ENCODE data around the gene IPO8.
"Not testable (repeated sequence)": the region's sequence is repeated elsewhere in the genome, so short reads cannot be mapped to it uniquely, and the experiment has no call there.

Gene IPO8

GRCh38 chr12:30640392-30640791, 55.3 kb downstream of the IPO8 start:
- Mint-ChIP-seq H3K36me3 (peaks cover 43% of the 10 kb centered on the region), H3K9me3 (no peaks in the 10 kb centered on the region), H3K4me3 (no peak overlapping the region), H3K27me3 (no peaks in the 10 kb centered on the region), H3K27ac (no peak overlapping the region), H3K4me1 (no peaks in the 10 kb centered on the region)
- no peak for DNase-seq (ENCODE audit: low spot score in 2 of 2)
- ATAC-seq (ENCODE audit: low read depth): no peak

GRCh38 chr12:30635385-30635784, 60.3 kb downstream of the IPO8 start:
- DNase-seq (ENCODE audit: low spot score in 2 of 2) (no peak), ATAC-seq (ENCODE audit: low read depth) (no peak)
- Mint-ChIP-seq H3K27me3 (no peaks in the 10 kb centered on the region), H3K27ac (no peak overlapping the region), H3K36me3 (peaks cover 45% of the 10 kb centered on the region), H3K4me1 (no peaks in the 10 kb centered on the region), H3K9me3 (no peaks in the 10 kb centered on the region), H3K4me3 (no peak overlapping the region)

GRCh38 chr12:30631740-30632139, 63.9 kb downstream of the IPO8 start:
- H3K4me3 Mint-ChIP-seq: no peak overlapping the region
- ATAC-seq (ENCODE audit: low read depth) (no peak), DNase-seq (ENCODE audit: low spot score in 2 of 2) (no peak)
- no peaks in the 10 kb centered on the region for H3K9me3 Mint-ChIP-seq
- H3K4me1 Mint-ChIP-seq: no peaks in the 10 kb centered on the region
- peaks cover 42% of the 10 kb centered on the region for H3K36me3 Mint-ChIP-seq
- H3K27me3 Mint-ChIP-seq: no peaks in the 10 kb centered on the region
- no peak overlapping the region for H3K27ac Mint-ChIP-seq

- Mint-ChIP-seq H3K27ac (no peak overlapping the region), H3K27me3 (no peaks in the 10 kb centered on the region), H3K36me3 (peaks cover 37% of the 10 kb centered on the region), H3K9me3 (no peaks in the 10 kb centered on the region), H3K4me3 (no peak overlapping the region), H3K4me1 (no peaks in the 10 kb centered on the region)
- no peak for ATAC-seq (ENCODE audit: low read depth)
- no peak for DNase-seq (ENCODE audit: low spot score in 2 of 2)
These were observed 64.7 kb downstream of the IPO8 start for GRCh38 chr12:30630979-30631285.

GRCh38 chr12:30630076-30630978, 65.3 kb downstream of the IPO8 start:
- no peaks in the 10 kb centered on the region for H3K27me3 Mint-ChIP-seq
- peaks cover 34% of the 10 kb centered on the region for H3K36me3 Mint-ChIP-seq
- H3K27ac Mint-ChIP-seq: no peak overlapping the region

GRCh38 chr12:30626847-30627246, 68.8 kb downstream of the IPO8 start:
- no peaks in the 10 kb centered on the region for H3K4me1 Mint-ChIP-seq
- H3K36me3 Mint-ChIP-seq: peaks cover 21% of the 10 kb centered on the region
- H3K27me3 Mint-ChIP-seq: no peaks in the 10 kb centered on the region
- H3K9me3 Mint-ChIP-seq: no peaks in the 10 kb centered on the region
- H3K4me3 Mint-ChIP-seq: no peak overlapping the region
- no peak for DNase-seq (ENCODE audit: low spot score in 2 of 2)
- no peak for ATAC-seq (ENCODE audit: low read depth)
- no peak overlapping the region for H3K27ac Mint-ChIP-seq

More at GRCh38 chr12:30630076-30630978, 65.3 kb downstream of the IPO8 start:
- Mint-ChIP-seq H3K9me3 (no peaks in the 10 kb centered on the region), H3K4me1 (no peaks in the 10 kb centered on the region), H3K4me3 (no peak overlapping the region)
- ATAC-seq (ENCODE audit: low read depth) (no peak), DNase-seq (ENCODE audit: low spot score in 2 of 2) (no peak)

GRCh38 chr12:30624009-30624408, 71.7 kb downstream of the IPO8 start:
- no peak overlapping the region for H3K27ac Mint-ChIP-seq
- no peaks in the 10 kb centered on the region for H3K27me3 Mint-ChIP-seq
- no peaks in the 10 kb centered on the region for H3K9me3 Mint-ChIP-seq
- no peaks in the 10 kb centered on the region for H3K4me1 Mint-ChIP-seq
- peaks cover 9% of the 10 kb centered on the region for H3K36me3 Mint-ChIP-seq
- ATAC-seq (ENCODE audit: low read depth): no peak
- H3K4me3 Mint-ChIP-seq: no peak overlapping the region
- DNase-seq (ENCODE audit: low spot score in 2 of 2): no peak

GRCh38 chr12:30622509-30622908, 73.2 kb downstream of the IPO8 start:
- DNase-seq (ENCODE audit: low spot score in 2 of 2) (no peak), ATAC-seq (ENCODE audit: low read depth) (no peak)
- Mint-ChIP-seq H3K27ac (no peak overlapping the region), H3K4me1 (no peaks in the 10 kb centered on the region), H3K9me3 (no peaks in the 10 kb centered on the region), H3K36me3 (peaks cover 4% of the 10 kb centered on the region), H3K27me3 (no peaks in the 10 kb centered on the region), H3K4me3 (no peak overlapping the region)

- H3K4me1 Mint-ChIP-seq; H3K9me3 Mint-ChIP-seq; H3K27me3 Mint-ChIP-seq; H3K27ac Mint-ChIP-seq; H3K36me3 Mint-ChIP-seq; H3K4me3 Mint-ChIP-seq; DNase-seq (ENCODE audit: low spot score in 2 of 2); ATAC-seq (ENCODE audit: low read depth): not testable (repeated sequence)
These were observed 73.9 kb downstream of the IPO8 start for GRCh38 chr12:30621663-30622241.

GRCh38 chr12:30617346-30618016, 78.2 kb downstream of the IPO8 start:
- ATAC-seq (ENCODE audit: low read depth) (no peak), DNase-seq (ENCODE audit: low spot score in 2 of 2) (no peak)
- no peaks in the 10 kb centered on the region for H3K9me3 Mint-ChIP-seq
- H3K27ac Mint-ChIP-seq: no peak overlapping the region
- H3K36me3 Mint-ChIP-seq: peaks cover 1% of the 10 kb centered on the region
- H3K4me1 Mint-ChIP-seq: no peaks in the 10 kb centered on the region
- no peak overlapping the region for H3K4me3 Mint-ChIP-seq
- peaks cover 2% of the 10 kb centered on the region for H3K27me3 Mint-ChIP-seq

- no peak for DNase-seq (ENCODE audit: low spot score in 2 of 2)
- Mint-ChIP-seq H3K4me1 (peaks cover 3% of the 10 kb centered on the region), H3K27me3 (peaks cover 2% of the 10 kb centered on the region), H3K36me3 (peaks cover 2% of the 10 kb centered on the region), H3K9me3 (peaks cover 2% of the 10 kb centered on the region), H3K4me3 (no peak overlapping the region), H3K27ac (no peak overlapping the region)
- no peak for ATAC-seq (ENCODE audit: low read depth)
These were observed 81.6 kb downstream of the IPO8 start for GRCh38 chr12:30614031-30614430.

- no peak overlapping the region for H3K4me3 Mint-ChIP-seq
These were observed 82.4 kb downstream of the IPO8 start for GRCh38 chr12:30613119-30613830.

GRCh38 chr12:30610718-30611117, 85.0 kb downstream of the IPO8 start:
- ATAC-seq (ENCODE audit: low read depth) (no peak), DNase-seq (ENCODE audit: low spot score in 2 of 2) (no peak)
- peaks cover 12% of the 10 kb centered on the region for H3K9me3 Mint-ChIP-seq
- H3K27me3 Mint-ChIP-seq: peaks cover 3% of the 10 kb centered on the region
- peaks cover 3% of the 10 kb centered on the region for H3K4me1 Mint-ChIP-seq
- H3K27ac Mint-ChIP-seq: no peak overlapping the region
- H3K4me3 Mint-ChIP-seq: no peak overlapping the region
- peaks cover 7% of the 10 kb centered on the region for H3K36me3 Mint-ChIP-seq

More at GRCh38 chr12:30613119-30613830, 82.4 kb downstream of the IPO8 start:
- peaks cover 2% of the 10 kb centered on the region for H3K27me3 Mint-ChIP-seq
- H3K27ac Mint-ChIP-seq: no peak overlapping the region
- ATAC-seq (ENCODE audit: low read depth): no peak
- DNase-seq (ENCODE audit: low spot score in 2 of 2): no peak
- peaks cover 4% of the 10 kb centered on the region for H3K36me3 Mint-ChIP-seq
- peaks cover 3% of the 10 kb centered on the region for H3K4me1 Mint-ChIP-seq
- peaks cover 6% of the 10 kb centered on the region for H3K9me3 Mint-ChIP-seq

GRCh38 chr12:30609819-30610218, 85.8 kb downstream of the IPO8 start:
- ATAC-seq (ENCODE audit: low read depth); H3K27ac Mint-ChIP-seq; H3K4me1 Mint-ChIP-seq; DNase-seq (ENCODE audit: low spot score in 2 of 2); H3K27me3 Mint-ChIP-seq; H3K4me3 Mint-ChIP-seq: not testable (repeated sequence)
- Mint-ChIP-seq H3K9me3 (peaks cover 12% of the 10 kb centered on the region), H3K36me3 (peaks cover 11% of the 10 kb centered on the region)
